ENCODE measurements around the gene COG7. TPM values are rescaled to one million over a fixed set of nuclear protein-coding genes. Genes with fewer than 3 reads are reported as not detected.

COG7 gene
- total RNA-seq, 4 donors from 2014 or later: 37.1 to 121 (median 54.6) TPM

DNA sequence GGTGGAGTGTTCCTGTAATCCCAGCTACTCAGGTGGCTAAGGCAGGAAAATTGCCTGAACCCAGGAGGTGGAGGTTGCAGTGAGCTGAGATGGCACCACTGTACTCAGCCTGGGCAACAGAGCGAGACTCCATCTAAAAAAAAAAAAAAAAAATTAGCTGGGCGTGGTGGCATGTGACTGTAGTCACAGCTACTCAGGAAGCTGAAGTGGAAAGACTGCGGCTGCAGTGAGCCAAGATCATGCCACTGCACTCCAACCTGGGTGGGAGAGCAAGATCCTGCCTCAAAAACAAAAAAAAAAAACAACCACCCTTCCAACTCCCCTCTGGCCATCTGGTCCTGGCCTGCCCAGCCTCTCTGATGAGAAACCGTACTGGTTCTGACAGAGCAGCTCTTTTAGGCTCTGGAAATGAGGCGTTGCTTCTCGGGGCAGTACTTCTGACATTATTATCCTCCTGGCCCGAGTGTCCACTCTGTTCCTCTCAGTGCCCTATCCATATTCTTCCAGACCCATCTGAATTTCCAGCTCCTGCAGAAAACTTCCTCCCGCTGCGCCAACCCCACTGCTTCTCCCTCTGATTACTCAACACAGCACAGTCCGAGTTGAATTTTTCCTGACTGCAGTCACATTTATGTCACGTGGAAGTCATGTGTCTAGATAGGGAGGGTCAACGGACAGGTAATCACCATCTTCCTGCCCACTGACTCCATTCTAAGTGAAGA is 44.0 kb upstream of the COG7 start:
- intact Hi-C loops (cut with DNase I; ENCODE audit: low total_unique reads): no loop called here
- WGBS, 2 donors (ENCODE audit: low coverage in 1 of 2): 57 to 60% methylated on average over 11 to 12 of the region's 12 CpGs

DNA sequence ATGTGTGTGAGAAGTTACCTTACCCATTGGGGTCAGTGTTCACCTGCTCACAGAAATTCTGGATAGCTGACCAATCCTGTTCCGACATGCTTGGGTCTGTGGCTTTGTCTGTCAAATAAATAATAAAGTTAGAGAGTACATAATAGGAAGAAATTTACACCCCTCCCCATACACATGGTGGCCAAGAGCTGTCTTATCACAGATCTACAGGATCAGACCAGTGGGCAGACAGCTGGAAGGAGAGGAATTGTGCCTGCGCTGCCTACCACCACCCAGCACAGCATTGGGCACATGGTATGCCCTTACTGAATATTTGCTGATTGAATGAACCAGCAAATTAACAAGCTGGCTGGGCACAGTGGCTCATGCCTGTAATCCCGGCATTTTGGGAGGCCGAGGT is 42.7 kb upstream of the COG7 start:
- in situ Hi-C loops (cut with MboI; ENCODE audit: low pct_ligation_motif_present in 1 of 4, low pct_unique_long_range_greater_than_20kb in 1 of 4, low sequenced_read_pairs in 3 of 4): no loop called here
- WGBS, 2 donors (ENCODE audit: low coverage in 1 of 2): 92 to 99% methylated on average over 2 to 4 of the region's 4 CpGs
- H3K4me3 ChIP-seq: no peak overlapping the region
- no peaks in the 10 kb centered on the region for H3K9me3 ChIP-seq
- intact Hi-C loops (cut with DNase I; ENCODE audit: low total_unique reads): no loop called here
- no peak overlapping the region for H3K27ac ChIP-seq
- no peaks in the 10 kb centered on the region for H3K27me3 ChIP-seq
- peaks cover 0 to 34% (median 11%) of the 10 kb centered on the region in 4 donors for H3K36me3 ChIP-seq
- H3K4me1 ChIP-seq: peaks cover 10 to 29% (median 14%) of the 10 kb centered on the region in 4 donors
- DNase-seq: no peak
- TF ChIP-seq, protein P1, sequence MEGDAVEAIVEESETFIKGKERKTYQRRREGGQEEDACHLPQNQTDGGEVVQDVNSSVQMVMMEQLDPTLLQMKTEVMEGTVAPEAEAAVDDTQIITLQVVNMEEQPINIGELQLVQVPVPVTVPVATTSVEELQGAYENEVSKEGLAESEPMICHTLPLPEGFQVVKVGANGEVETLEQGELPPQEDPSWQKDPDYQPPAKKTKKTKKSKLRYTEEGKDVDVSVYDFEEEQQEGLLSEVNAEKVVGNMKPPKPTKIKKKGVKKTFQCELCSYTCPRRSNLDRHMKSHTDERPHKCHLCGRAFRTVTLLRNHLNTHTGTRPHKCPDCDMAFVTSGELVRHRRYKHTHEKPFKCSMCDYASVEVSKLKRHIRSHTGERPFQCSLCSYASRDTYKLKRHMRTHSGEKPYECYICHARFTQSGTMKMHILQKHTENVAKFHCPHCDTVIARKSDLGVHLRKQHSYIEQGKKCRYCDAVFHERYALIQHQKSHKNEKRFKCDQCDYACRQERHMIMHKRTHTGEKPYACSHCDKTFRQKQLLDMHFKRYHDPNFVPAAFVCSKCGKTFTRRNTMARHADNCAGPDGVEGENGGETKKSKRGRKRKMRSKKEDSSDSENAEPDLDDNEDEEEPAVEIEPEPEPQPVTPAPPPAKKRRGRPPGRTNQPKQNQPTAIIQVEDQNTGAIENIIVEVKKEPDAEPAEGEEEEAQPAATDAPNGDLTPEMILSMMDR (IDR thresholded peaks at IDR 0.05): no peak
- TF ChIP-seq POLR2A (IDR thresholded peaks at IDR 0.05): no peak
- TF ChIP-seq EP300 (IDR thresholded peaks at IDR 0.05; ENCODE audit: low read depth): no peak

More for the DNA sequence above, 44.0 kb upstream of the COG7 start:
- TF ChIP-seq, protein P1 (IDR thresholded peaks at IDR 0.05): no peak
- Histone ChIP-seq H3K9me3 (no peaks in the 10 kb centered on the region), H3K4me1 (peaks cover 10 to 35% (median 19%) of the 10 kb centered on the region in 4 donors), H3K36me3 (peaks cover 0 to 28% (median 9%) of the 10 kb centered on the region in 4 donors), H3K4me3 (no peak overlapping the region), H3K27me3 (no peaks in the 10 kb centered on the region), H3K27ac (peak overlapping the region in 3 of 4 donors; percentile 20 to 35 (median 31))
- DNase-seq: no peak
- in situ Hi-C loops (cut with MboI; ENCODE audit: low pct_ligation_motif_present in 1 of 4, low pct_unique_long_range_greater_than_20kb in 1 of 4, low sequenced_read_pairs in 3 of 4): no loop called here

DNA sequence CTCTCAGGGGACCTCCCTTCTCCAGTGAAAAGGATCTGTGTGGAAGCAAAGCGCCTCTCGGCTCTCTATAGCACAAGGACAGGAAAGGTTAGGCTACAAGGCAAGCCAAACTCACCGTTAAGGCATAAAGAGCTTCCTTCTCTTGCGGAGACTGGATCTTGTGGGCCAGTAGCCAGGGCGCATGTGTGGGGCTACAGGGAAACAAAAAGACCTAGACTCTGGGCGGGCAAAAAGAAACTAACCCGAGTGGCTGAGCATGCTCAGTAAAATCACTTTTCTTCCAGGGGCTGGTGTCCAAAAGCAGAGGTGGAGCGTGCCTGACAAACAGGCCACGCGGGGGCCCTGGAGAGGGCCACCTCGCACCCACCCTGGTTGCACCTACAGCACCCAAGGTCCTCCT is 41.2 kb upstream of the COG7 start:
- no peak for DNase-seq
- Histone ChIP-seq H3K4me1 (peaks cover 0 to 16% (median 3%) of the 10 kb centered on the region in 4 donors), H3K4me3 (no peak overlapping the region), H3K27me3 (no peaks in the 10 kb centered on the region), H3K9me3 (no peaks in the 10 kb centered on the region), H3K27ac (no peak overlapping the region), H3K36me3 (peaks cover 0 to 46% (median 19%) of the 10 kb centered on the region in 4 donors)
- TF ChIP-seq EP300 (IDR thresholded peaks at IDR 0.05; ENCODE audit: low read depth) (no peak), POLR2AphosphoS5 (IDR thresholded peaks at IDR 0.05) (no peak), POLR2A (IDR thresholded peaks at IDR 0.05) (no peak)
- TF ChIP-seq, protein P1 (IDR thresholded peaks at IDR 0.05): no peak
- 91% methylated on average over 11 of the region's 11 CpGs; no CpG with 5 or more reads in 1 of the 2 donors for WGBS, 2 donors (ENCODE audit: low coverage in 1 of 2)
- in situ Hi-C loops (cut with MboI; ENCODE audit: low pct_ligation_motif_present in 1 of 4, low pct_unique_long_range_greater_than_20kb in 1 of 4, low sequenced_read_pairs in 3 of 4): no loop called here
- intact Hi-C loops (cut with DNase I; ENCODE audit: low total_unique reads): no loop called here

DNA sequence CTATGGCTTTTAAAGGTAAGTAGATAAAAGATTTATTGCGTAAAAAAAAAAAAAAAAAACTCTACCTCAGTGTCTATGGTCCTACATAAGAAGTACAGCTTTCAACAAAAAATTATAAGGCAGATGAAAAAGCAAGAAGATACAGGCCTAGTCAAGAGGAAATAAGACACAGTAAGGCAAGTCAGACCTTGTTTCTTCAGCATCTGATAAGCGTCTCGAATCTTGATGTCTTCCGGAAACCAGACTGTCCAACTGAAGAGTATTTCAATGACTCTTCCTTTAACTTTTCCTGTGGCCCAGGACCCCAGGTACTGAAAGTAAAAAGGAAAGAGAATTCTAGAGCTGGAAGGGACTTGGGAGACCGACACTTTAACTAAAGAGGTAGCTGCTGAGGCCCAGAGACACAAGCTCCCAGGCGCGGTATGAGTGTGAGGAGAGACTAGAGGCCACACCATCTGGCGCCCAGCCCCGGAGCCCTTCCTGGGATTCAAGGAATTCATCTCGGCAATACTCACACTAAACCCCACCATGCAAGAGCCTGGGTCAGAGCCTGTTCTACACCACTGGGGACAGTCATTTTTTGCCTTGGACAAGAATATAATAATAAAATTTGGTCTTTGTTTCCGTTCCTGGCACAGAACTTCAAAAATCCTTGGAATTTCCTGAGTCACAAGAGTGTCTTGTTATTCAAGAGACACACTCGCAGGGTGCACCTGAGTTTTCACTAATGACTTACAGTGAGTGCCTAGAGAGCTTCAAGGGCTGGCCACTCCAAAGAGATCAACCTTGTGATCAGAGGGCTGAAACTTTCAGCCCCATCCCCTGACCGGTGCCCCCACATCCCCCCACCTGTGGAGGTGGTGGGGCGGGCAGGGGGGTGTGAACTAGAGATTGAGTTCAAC is 38.8 kb upstream of the COG7 start:
- peaks cover 0 to 58% (median 28%) of the 10 kb centered on the region in 4 donors for H3K36me3 ChIP-seq
- intact Hi-C loops (cut with DNase I; ENCODE audit: low total_unique reads): no loop called here
- H3K27me3 ChIP-seq: no peaks in the 10 kb centered on the region
- DNase-seq: no peak
- peaks cover 0 to 4% (median 0%) of the 10 kb centered on the region in 4 donors for H3K4me1 ChIP-seq
- H3K27ac ChIP-seq: no peak overlapping the region
- no peak overlapping the region for H3K4me3 ChIP-seq
- TF ChIP-seq POLR2A (IDR thresholded peaks at IDR 0.05) (no peak), EP300 (IDR thresholded peaks at IDR 0.05; ENCODE audit: low read depth) (no peak), POLR2AphosphoS5 (IDR thresholded peaks at IDR 0.05) (no peak)
- TF ChIP-seq, protein P1 (IDR thresholded peaks at IDR 0.05): no peak
- in situ Hi-C loops (cut with MboI; ENCODE audit: low pct_ligation_motif_present in 1 of 4, low pct_unique_long_range_greater_than_20kb in 1 of 4, low sequenced_read_pairs in 3 of 4): no loop called here
- WGBS, 2 donors (ENCODE audit: low coverage in 1 of 2): 89% methylated on average over 10 to 14 of the region's 14 CpGs
- H3K9me3 ChIP-seq: no peaks in the 10 kb centered on the region

Measured in transverse colon (tissue), 4 donors.